ENCODE results near the gene DDX3X.

GRCh38 chrX:41388543-41388942, 54.6 kb downstream of the DDX3X start:
- no peak for TF ChIP-seq POLR2A (IDR thresholded peaks at IDR 0.05)
- TF ChIP-seq, protein P1, sequence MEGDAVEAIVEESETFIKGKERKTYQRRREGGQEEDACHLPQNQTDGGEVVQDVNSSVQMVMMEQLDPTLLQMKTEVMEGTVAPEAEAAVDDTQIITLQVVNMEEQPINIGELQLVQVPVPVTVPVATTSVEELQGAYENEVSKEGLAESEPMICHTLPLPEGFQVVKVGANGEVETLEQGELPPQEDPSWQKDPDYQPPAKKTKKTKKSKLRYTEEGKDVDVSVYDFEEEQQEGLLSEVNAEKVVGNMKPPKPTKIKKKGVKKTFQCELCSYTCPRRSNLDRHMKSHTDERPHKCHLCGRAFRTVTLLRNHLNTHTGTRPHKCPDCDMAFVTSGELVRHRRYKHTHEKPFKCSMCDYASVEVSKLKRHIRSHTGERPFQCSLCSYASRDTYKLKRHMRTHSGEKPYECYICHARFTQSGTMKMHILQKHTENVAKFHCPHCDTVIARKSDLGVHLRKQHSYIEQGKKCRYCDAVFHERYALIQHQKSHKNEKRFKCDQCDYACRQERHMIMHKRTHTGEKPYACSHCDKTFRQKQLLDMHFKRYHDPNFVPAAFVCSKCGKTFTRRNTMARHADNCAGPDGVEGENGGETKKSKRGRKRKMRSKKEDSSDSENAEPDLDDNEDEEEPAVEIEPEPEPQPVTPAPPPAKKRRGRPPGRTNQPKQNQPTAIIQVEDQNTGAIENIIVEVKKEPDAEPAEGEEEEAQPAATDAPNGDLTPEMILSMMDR (IDR thresholded peaks at IDR 0.05): no peak
